Endothelial cell of umbilical vein (primary cell): Measurements from ENCODE around the gene DDRGK1.
"Not testable (repeated sequence)": the region's sequence is repeated elsewhere in the genome, so short reads cannot be mapped to it uniquely, and the experiment has no call there.

ENCODE experiments used
- POLR2A ChIP-seq: IDR thresholded peaks from 2 replicates; pipeline ENCODE4 v1.6.1; 2012; ENCODE audit warnings: low read depth, mild to moderate bottlenecking, control low read depth, low read length
- TF ChIP-seq, protein P1 (sequence below), 2 donors: IDR thresholded peaks; 1 replicate in 1 of 2; 2 replicates in 1 of 2; pipeline ENCODE4 v1.5.1; 2011; ENCODE audit warnings: low read length in 2 of 2, mild to moderate bottlenecking in 2 of 2, moderate library complexity in 2 of 2, control low read depth in 1 of 2, inconsistent platforms in 1 of 2, low read depth in 1 of 2; ENCODE audit not compliant: insufficient read depth in 1 of 2; ENCODE audit errors: extremely low read depth in 1 of 2

DNA sequence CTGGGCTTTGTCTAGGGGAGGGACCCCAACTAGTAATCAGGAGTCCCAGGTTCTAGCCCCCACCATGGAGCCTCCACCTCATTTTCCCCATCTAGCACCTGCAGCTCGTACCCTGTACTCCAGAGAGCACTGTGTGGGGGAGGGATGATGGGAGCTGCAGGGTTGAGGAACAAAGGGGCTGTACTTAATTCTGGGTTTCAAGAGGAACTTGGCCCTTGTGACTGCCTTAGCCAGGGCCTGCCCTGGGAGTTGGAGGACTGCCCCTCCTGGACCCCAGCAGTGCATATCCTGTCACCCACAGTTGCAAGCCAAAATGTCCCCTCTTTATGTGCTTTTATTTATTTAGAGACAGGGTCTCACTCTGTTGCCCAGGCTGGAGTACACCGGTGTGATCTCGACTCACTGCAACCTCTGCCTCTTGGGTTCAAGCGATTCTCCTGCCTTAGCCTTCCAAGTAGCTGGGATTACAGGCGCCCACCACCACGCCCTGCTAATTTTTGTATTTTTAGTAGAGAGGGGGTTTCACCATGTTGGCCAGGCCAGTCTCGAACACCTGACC, 11.0 kb upstream of the DDRGK1 start:
- TF ChIP-seq POLR2A: not testable (repeated sequence)
- TF ChIP-seq, protein P1, sequence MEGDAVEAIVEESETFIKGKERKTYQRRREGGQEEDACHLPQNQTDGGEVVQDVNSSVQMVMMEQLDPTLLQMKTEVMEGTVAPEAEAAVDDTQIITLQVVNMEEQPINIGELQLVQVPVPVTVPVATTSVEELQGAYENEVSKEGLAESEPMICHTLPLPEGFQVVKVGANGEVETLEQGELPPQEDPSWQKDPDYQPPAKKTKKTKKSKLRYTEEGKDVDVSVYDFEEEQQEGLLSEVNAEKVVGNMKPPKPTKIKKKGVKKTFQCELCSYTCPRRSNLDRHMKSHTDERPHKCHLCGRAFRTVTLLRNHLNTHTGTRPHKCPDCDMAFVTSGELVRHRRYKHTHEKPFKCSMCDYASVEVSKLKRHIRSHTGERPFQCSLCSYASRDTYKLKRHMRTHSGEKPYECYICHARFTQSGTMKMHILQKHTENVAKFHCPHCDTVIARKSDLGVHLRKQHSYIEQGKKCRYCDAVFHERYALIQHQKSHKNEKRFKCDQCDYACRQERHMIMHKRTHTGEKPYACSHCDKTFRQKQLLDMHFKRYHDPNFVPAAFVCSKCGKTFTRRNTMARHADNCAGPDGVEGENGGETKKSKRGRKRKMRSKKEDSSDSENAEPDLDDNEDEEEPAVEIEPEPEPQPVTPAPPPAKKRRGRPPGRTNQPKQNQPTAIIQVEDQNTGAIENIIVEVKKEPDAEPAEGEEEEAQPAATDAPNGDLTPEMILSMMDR (IDR thresholded peaks at IDR 0.05; ENCODE audit: extremely low read depth in 1 of 2, insufficient read depth in 1 of 2, low read depth in 1 of 2, low read length in 2 of 2): not testable (repeated sequence)
